Activated naive CD8-positive, alpha-beta T cell treated with anti-CD3 and anti-CD28 coated beads, Interleukin-2, amount 50 U/mL, for 24 hours (primary cell): ENCODE measurements around the gene PGC.

ENCODE experiments used
- ATAC-seq: fragments of 150-1000 bp; cut with Tn5 transposase; one replicate; pipeline ENCODE4 v1.10.0; 2021
- DNase-seq: peaks from one replicate; pipeline ENCODE4 v3.0.0; 2021
- H3K27ac Mint-ChIP-seq: one replicate; pipeline ENCODE4 v1.8.0; 2021; ENCODE audit warnings: mild to moderate bottlenecking, mixed read lengths
- H3K27me3 Mint-ChIP-seq: one replicate; pipeline ENCODE4 v1.8.0; 2021; ENCODE audit warnings: mixed read lengths
- H3K36me3 Mint-ChIP-seq: one replicate; pipeline ENCODE4 v1.8.0; 2021; ENCODE audit warnings: low read depth, mixed read lengths
- H3K4me1 Mint-ChIP-seq: one replicate; pipeline ENCODE4 v1.8.0; 2021; ENCODE audit warnings: mixed read lengths
- H3K4me3 Mint-ChIP-seq: one replicate; pipeline ENCODE4 v1.8.0; 2021; ENCODE audit warnings: mild to moderate bottlenecking, moderate library complexity, mixed read lengths
- H3K9me3 Mint-ChIP-seq: one replicate; pipeline ENCODE4 v1.8.0; 2021; ENCODE audit warnings: mixed read lengths

PGC gene

DNA sequence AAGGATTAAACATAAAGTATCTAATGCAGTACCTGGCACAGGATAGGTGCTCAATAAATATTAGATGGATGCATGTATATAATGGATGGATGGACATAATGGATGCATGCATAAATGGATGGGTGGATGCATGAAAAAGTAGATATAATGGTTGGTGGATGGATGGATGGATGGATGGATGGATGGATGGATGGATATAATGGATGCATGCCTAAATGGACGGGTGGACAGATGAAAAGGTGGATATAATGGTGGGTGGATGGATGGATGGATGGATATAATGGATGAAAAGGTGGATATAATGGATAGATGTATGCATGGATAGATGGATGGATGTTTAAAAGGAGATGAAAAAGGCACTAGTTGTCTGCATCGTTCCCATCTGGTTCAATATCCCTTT is 37.8 kb downstream of the PGC start:
- H3K36me3 Mint-ChIP-seq = no peaks in the 10 kb centered on the region
- no peak overlapping the region for H3K27ac Mint-ChIP-seq
- no peak for ATAC-seq
- no peaks in the 10 kb centered on the region for H3K27me3 Mint-ChIP-seq
- no peaks in the 10 kb centered on the region for H3K9me3 Mint-ChIP-seq
- H3K4me3 Mint-ChIP-seq = no peak overlapping the region
- peaks cover 50% of the 10 kb centered on the region for H3K4me1 Mint-ChIP-seq
- DNase-seq = no peak

DNA sequence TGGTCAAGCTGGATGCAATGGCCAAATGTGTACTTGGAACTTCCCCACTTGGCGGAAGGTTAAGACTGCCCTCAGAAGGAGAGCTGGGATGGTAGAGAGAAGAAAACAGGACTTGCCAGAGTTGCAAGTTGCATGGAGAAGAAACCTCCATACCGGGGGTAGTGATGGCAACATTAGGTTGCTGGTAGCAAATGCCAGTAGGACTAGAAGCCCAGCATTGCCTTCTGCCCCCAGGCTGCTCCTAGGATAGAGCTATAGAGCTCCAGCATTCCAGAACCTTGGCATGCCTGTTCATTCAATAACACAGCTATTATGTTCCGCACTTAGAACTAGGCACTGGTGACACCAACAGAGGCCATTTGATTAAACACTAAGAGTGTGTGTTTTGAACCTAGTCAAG is 38.3 kb downstream of the PGC start:
- no peak for ATAC-seq
- no peaks in the 10 kb centered on the region for H3K9me3 Mint-ChIP-seq
- no peak overlapping the region for H3K4me3 Mint-ChIP-seq
- H3K4me1 Mint-ChIP-seq = peaks cover 48% of the 10 kb centered on the region
- no peak for DNase-seq
- H3K27me3 Mint-ChIP-seq = no peaks in the 10 kb centered on the region
- H3K36me3 Mint-ChIP-seq = no peaks in the 10 kb centered on the region
- no peak overlapping the region for H3K27ac Mint-ChIP-seq

DNA sequence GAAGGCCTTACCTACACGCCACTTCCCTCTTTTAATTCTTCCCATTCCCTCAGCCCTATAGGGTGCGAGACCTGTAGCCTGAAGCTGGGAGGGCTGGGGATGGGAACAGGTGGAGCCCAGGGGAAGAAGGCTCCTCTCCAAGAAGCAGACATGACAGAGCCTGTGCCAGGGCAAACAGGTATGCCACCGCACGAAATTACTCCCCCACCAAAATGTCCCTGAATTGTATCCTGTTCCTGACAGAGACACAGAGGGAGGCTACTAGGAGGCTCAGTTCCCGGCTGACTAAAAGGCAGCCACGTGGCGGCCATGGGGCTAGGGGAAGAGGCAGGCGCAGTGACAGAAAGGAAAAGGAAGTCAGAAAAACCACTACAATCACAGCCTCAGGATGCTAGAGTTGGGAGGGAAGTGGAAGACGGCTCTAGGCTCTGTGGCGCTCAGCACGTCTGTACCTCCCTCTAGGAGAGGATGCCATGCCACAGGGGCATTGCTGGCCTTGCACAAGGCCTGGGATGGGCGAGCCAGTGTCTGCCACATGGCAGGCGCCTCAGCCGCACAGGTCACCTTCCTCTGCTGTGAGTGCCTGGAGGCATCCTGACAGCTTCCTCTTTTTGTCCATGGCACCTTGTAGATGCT is 39.5 kb downstream of the PGC start:
- Mint-ChIP-seq H3K9me3 (no peaks in the 10 kb centered on the region), H3K4me1 (peaks cover 41% of the 10 kb centered on the region), H3K36me3 (no peaks in the 10 kb centered on the region), H3K27me3 (no peaks in the 10 kb centered on the region), H3K27ac (peak overlapping the region; percentile 97), H3K4me3 (peak overlapping the region; percentile 41)
- peak; percentile 7 for ATAC-seq
- DNase-seq = peak; percentile 34

DNA sequence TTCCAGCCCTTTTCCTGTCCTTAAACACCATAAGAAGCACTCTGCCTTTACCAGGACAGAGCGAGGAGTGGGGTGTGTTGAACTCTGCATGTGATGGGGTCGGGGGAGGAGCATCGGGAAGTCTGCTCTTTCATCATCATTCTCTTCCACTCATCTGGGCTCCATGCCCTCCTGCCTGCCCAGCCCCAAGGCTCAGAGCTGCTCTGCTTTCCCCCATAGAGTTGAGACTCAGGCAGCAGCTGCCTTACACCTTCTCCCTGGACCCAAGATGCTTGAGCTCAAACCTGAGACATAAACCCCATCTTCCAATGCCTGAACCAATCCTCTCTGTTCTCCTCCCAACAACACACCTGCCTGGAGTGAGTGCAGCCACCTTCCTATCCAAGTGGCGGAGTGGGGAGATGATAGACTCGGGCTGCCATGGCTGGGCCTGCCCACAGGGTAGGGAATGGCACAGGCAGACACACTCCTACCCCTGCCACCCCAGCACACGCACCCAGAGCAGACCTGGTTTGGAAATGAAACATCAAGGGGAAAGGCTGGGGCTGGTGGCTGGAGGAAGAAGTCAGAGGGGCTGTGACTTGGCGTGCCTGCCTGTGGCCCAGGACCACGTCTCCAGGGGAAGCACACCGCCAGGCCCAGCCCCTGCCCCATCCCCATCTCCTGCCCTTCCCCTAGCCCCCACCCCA is 40.2 kb downstream of the PGC start:
- Mint-ChIP-seq H3K9me3 (no peaks in the 10 kb centered on the region), H3K4me3 (peak overlapping the region; percentile 41), H3K36me3 (no peaks in the 10 kb centered on the region), H3K27ac (peak overlapping the region; percentile 97), H3K4me1 (peaks cover 41% of the 10 kb centered on the region), H3K27me3 (no peaks in the 10 kb centered on the region)
- DNase-seq (peak; percentile 42), ATAC-seq (peak; percentile 38)

DNA sequence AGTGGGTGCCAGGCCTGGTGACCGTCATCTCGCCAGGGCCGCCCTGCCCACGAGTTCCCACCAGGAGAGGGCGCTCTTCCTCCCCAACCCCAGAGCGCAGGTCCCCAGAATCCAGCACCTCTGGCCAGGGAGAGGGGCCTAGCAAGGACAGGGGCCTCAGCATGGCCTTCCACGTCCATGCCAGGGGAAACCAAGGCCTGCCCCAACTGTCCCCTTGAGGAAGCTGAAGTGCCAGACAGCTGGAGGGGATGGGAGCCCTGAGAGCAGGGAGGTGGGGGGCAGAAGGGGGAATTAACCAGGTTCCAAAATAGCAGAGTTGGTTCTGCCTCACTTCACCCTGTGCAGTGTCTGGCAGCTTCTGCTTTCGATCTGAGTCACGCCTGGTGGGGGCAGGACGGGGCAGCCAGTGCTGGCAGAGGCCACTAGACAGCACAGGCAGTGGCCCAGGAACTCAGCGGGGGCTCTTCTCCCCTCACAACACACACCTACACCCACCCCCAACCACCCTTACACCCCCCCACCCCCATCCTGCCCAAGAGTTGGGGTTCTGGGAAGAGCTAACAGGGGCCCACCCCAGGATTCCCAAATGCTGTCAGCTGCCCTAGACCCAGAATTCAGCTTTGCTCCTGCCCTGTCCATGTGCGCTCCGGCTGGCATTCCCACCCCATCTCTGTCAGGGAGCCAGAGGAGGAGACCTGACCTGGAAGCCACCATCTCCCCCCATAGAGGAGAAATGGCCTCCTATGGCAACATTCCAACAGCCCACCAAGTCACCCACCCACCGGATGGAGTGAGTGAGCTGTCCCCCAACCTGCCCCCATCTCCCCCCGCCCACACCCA is 41.0 kb downstream of the PGC start:
- Mint-ChIP-seq H3K4me3 (peak overlapping the region; percentile 41), H3K9me3 (no peaks in the 10 kb centered on the region), H3K27me3 (no peaks in the 10 kb centered on the region), H3K27ac (peak overlapping the region; percentile 97), H3K4me1 (peaks cover 43% of the 10 kb centered on the region), H3K36me3 (no peaks in the 10 kb centered on the region)
- ATAC-seq (peak; percentile 95), DNase-seq (peak; percentile 87)

DNA sequence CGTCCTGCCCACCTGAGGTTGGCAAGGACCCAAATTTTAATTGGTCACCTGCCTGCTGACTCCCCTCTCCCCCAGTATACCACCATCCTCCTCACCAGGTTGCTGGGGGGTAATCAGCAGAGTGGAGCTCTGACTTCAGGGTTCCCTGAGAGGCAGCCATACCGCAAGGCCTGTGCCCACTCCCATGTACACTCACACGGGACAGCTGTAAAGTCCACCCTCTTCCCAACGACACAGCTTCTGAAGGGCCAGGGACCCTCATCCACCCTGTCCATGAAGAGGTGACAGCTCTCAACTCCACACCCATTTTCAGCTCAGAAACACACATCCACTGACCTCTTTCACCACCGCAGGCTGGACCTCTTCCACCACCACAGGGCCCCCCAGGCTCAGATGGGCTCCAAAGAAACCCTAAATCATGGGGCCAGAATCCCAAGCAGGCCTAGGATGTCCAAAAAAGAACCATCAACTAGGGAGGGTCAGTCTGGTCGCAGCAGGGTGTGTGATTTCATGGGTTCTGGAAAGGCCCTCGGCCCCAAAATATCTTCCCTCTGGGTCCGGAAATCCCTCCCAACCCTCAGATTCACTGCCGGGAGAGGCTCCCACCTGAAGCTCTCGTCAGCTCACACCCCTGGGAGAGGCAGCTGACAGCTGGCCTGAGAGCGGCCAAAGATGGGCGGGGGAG is 41.7 kb downstream of the PGC start:
- DNase-seq (no peak), ATAC-seq (no peak)
- Mint-ChIP-seq H3K27me3 (no peaks in the 10 kb centered on the region), H3K27ac (peak overlapping the region; percentile 97), H3K9me3 (no peaks in the 10 kb centered on the region), H3K4me1 (peaks cover 44% of the 10 kb centered on the region), H3K36me3 (no peaks in the 10 kb centered on the region), H3K4me3 (peak overlapping the region; percentile 41)

DNA sequence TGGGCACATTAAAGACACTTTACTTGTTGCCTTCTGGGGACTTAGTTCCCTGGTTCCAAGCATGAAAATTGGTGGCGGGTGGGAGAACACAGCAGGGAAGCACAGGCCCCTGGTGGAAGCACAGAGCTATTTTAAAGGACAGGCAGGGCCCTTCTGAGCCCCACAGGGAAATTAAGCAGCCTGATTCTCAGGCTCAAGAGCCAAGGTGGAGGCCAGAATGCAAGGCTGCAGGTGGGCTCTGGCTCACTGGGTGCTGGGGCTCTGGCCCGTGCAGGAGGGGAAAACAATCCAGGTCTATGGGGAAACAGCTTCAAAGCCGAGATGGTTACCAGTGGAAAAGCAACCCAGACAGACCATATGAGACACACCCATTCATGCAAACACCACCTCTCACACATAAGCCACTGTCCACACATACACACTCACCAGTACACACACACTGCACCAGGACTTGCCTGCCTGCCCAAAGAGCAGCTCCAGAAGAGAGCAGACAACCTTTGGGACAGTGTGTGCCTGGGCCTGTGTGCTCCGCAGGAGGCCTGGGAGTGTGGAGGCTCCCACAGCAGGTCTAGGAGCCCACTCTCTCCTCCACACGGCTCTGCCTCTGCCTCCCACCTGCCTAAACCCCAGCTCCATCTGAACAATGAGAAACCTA is 42.4 kb downstream of the PGC start:
- H3K4me3 Mint-ChIP-seq = peak overlapping the region; percentile 41
- DNase-seq (no peak), ATAC-seq (no peak)
- no peaks in the 10 kb centered on the region for H3K36me3 Mint-ChIP-seq
- no peaks in the 10 kb centered on the region for H3K9me3 Mint-ChIP-seq
- peaks cover 44% of the 10 kb centered on the region for H3K4me1 Mint-ChIP-seq
- no peaks in the 10 kb centered on the region for H3K27me3 Mint-ChIP-seq
- H3K27ac Mint-ChIP-seq = peak overlapping the region; percentile 97

DNA sequence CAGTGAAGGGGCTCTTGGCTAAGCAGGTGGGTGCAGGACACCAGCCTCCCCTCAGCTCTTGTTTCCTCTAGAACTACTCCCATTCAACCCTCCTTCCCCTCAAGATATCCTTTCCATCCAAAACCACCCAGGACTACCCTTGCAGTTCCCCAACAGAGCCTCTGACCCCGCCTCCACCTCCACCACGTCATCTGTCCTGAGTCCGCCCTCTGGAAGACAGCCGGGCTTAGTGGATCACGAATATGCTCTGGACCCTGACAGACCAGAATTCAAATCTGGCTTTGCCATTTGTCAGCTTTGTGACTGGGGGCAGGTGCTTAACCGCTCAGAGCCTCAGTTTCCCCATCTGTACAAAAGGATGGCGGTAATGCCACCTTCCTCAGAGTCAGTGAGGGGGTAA is 43.2 kb downstream of the PGC start:
- H3K36me3 Mint-ChIP-seq = no peaks in the 10 kb centered on the region
- DNase-seq = no peak
- H3K9me3 Mint-ChIP-seq = no peaks in the 10 kb centered on the region
- H3K27ac Mint-ChIP-seq = no peak overlapping the region
- no peaks in the 10 kb centered on the region for H3K27me3 Mint-ChIP-seq
- peaks cover 44% of the 10 kb centered on the region for H3K4me1 Mint-ChIP-seq
- no peak overlapping the region for H3K4me3 Mint-ChIP-seq
- no peak for ATAC-seq

DNA sequence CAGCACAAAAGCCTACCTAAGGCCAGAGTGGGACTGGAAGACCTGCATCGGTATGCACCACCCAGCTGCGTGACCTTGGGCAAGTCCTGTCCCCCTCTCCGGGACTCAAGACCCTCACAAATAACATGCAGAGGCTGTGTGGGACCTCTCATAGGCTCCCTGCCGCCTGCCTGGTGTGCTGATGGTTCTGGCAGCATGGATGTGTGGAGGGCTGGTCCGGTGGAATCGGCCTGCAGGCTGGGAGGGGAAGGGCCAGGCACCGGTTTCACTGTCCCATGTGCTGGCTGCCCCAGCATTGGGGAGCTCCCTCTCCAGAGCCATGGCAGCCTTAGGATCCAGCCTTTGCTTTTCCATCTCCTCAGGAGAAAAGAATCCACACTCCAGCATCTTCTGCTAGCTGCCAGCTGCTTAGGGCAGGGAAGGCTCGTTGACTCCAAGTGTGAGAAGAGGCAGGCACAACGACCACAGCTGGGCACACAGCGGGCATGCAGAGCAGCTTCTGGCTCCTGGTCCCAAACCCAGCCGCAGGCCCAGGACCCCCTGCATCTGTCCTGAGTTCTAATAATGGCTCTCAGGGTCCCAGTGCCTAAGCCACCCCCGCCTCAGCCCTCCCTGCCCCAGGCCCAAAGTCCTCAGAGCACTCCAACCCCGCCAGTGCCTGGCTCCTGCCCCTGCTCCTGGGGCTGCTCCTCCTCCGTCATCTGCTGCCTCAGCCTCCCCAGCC is 44.3 kb downstream of the PGC start:
- DNase-seq = no peak
- ATAC-seq = no peak
- no peak overlapping the region for H3K4me3 Mint-ChIP-seq
- no peak overlapping the region for H3K27ac Mint-ChIP-seq
- H3K4me1 Mint-ChIP-seq = peaks cover 38% of the 10 kb centered on the region
- H3K27me3 Mint-ChIP-seq = no peaks in the 10 kb centered on the region
- no peaks in the 10 kb centered on the region for H3K9me3 Mint-ChIP-seq
- no peaks in the 10 kb centered on the region for H3K36me3 Mint-ChIP-seq

DNA sequence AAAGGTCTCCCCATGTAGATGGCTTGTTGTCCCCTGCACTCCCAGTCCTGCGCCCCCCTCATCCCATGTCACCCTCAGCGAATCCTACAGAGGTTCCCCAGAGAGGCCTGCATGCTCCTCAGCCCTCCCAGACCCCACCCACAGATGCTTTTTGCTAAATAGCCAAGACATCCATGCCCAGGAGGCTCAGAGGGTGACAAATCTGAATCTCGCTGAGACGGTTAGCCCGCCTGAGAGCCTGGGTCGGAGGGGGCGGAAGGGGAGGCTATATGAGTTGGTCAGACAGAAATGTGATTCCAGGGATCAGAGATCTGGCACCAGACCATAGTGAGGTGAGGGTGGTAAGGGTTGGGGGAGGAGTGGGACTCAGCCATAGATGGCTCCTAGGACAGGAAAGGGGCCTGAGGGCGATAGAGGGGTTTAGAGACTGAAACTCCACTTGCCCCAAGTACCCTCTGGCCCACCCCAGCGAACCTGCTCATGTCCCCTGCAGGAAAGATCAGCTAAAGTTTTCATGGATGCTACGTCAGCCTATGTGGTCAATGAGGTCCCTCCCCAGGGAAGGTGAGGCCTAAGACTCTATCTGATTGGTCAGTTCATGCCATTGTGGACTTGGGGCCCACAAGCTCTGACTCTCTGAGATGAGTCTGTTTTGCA is 45.0 kb downstream of the PGC start:
- Mint-ChIP-seq H3K36me3 (no peaks in the 10 kb centered on the region), H3K9me3 (no peaks in the 10 kb centered on the region), H3K27me3 (no peaks in the 10 kb centered on the region), H3K4me1 (peaks cover 30% of the 10 kb centered on the region), H3K4me3 (no peak overlapping the region), H3K27ac (no peak overlapping the region)
- DNase-seq (no peak), ATAC-seq (no peak)

DNA sequence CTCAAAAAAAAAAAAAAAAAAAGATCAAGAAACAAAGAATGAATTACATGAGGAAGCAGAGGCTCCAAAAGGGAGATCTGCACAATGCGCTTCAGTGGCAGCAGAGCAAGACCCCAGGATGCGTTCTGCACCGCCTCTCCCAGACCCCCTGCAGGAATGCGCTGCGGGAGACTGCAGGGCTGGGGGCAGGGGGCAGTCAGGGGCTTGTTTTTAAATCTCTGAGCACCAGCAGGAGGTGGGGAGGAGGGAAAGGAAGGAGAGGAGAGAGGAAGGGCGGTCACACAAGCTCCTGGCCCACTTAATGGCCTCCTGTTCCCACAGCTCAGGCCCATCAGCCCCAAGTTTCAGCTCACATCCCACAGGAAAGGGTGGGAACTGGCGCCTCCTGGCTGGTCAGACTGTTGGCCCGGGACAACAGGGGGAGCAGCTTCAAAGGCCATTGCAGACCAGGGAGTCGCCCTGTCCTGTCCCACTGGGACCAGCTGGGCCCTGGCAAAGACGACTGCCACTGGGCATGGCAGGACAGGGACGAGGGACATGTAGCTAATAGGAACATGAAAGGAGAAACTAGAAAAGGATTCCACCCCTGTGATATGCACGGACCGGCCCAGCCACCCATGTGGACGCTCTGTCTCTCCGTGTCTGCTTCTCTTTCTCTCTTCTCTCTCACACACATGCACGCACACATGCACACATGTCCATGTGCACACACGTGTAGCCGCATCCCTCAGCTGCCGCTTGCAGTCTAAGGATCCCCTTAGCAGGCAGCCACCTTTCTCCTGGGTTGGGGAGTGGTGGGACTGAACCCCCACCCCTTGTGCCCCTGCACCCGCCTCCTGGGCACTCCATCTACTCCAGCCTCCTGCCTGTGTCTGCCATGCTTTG is 46.5 kb downstream of the PGC start:
- DNase-seq = no peak
- peaks cover 15% of the 10 kb centered on the region for H3K4me1 Mint-ChIP-seq
- H3K27me3 Mint-ChIP-seq = no peaks in the 10 kb centered on the region
- no peaks in the 10 kb centered on the region for H3K36me3 Mint-ChIP-seq
- no peaks in the 10 kb centered on the region for H3K9me3 Mint-ChIP-seq
- no peak for ATAC-seq
- H3K27ac Mint-ChIP-seq = no peak overlapping the region
- no peak overlapping the region for H3K4me3 Mint-ChIP-seq

DNA sequence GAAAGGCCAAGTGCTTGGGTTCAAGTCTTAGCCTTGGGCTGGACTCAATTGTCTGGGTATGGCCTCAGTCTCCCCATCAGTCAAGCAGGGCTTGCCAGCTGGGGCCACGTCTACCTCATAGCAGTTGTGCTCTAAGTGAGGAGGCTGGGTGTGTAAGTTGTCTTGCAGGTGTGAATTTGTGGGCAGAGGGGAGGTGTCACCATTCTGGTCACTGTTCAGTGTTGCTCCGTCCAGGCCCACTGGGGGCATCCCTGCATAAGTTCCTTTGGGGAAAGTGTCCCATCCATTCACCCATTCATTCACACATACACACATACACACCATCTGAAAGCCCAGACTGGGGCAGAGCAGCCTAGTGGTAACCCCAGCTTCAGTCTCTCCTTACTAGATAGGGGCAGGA is 48.1 kb downstream of the PGC start:
- Mint-ChIP-seq H3K4me3 (no peak overlapping the region), H3K27ac (no peak overlapping the region), H3K27me3 (no peaks in the 10 kb centered on the region), H3K4me1 (peaks cover 3% of the 10 kb centered on the region), H3K36me3 (no peaks in the 10 kb centered on the region), H3K9me3 (no peaks in the 10 kb centered on the region)
- DNase-seq (no peak), ATAC-seq (no peak)
